ENCODE results near the gene CMC4. TPM values are rescaled to one million over a fixed set of nuclear protein-coding genes. Genes with fewer than 3 reads are reported as not detected.
A peak's percentile ranks its signal among the peaks of the same experiment; 100 is the strongest.

The CMC4 gene
- total and polyA plus RNA-seq, 3 experiments from 2014 or later: 3.6 to 28.7 (median 4.3) TPM

GRCh38 chrX:155028129-155028528 is 42.8 kb downstream of the CMC4 start:
- ChIA-PET CTCF (interaction anchor here (1.4 kb wide), 1 partner anchor 42 kb away, joined by 3 read pairs; no protein-coding TSS in a partner anchor), POLR2A (no interaction called here)

GRCh38 chrX:155027509-155028066 is 43.3 kb downstream of the CMC4 start:
- Histone ChIP-seq H3K4me3 (ENCODE audit: low read length) (peak overlapping the region; percentile 81), H3K27ac (ENCODE audit: low read depth, low read length) (peak overlapping the region; percentile 90), H3K36me3 (ENCODE audit: insufficient read depth, low read length) (no peaks in the 10 kb centered on the region), H3K4me1 (ENCODE audit: insufficient read depth, low read length) (peaks cover 14% of the 10 kb centered on the region), H3K27me3 (ENCODE audit: insufficient read depth, low read length, poor library complexity, severe bottlenecking) (no peaks in the 10 kb centered on the region), H3K9me3 (ENCODE audit: low read length) (no peaks in the 10 kb centered on the region)
- ChIA-PET CTCF (interaction anchor here (1.1 to 1.4 kb wide), 3 partner anchors 29 to 190 kb away, joined by 3 to 7 read pairs (median 4); no protein-coding TSS in a partner anchor), POLR2A (interaction anchor here (1.3 to 1.4 kb wide), 4 partner anchors 29 to 189 kb away, joined by 4 to 12 read pairs (median 10); partner anchors contain the start of genes BRCC3 and VBP1)
- no peaks in the 10 kb centered on the region for H3K9me3 Mint-ChIP-seq
- H3K4me1 Mint-ChIP-seq: peaks cover 20 to 37% (median 21%) of the 10 kb centered on the region in 3 donors
- H3K27me3 Mint-ChIP-seq: peaks cover 0 to 4% of the 10 kb centered on the region in 2 donors
- peak overlapping the region; percentile 86 to 98 (median 90) for H3K4me3 Mint-ChIP-seq
- peak in 3 of 5 donors; percentile 0 to 14 (median 9) for DNase-seq
- peak overlapping the region; percentile 97 to 99 (median 97) for H3K27ac Mint-ChIP-seq
- H3K36me3 Mint-ChIP-seq: peaks cover 0 to 6% (median 0%) of the 10 kb centered on the region in 3 donors

More at GRCh38 chrX:155028129-155028528, 42.8 kb downstream of the CMC4 start:
- peak overlapping the region; percentile 81 for H3K4me3 ChIP-seq (ENCODE audit: low read length)
- Mint-ChIP-seq H3K27ac (peak overlapping the region in 7 of 8 donors; percentile 97 to 99 (median 97)), H3K4me1 (peaks cover 20 to 38% (median 21%) of the 10 kb centered on the region in 3 donors), H3K4me3 (peak overlapping the region; percentile 81 to 98 (median 90)), H3K27me3 (peaks cover 0 to 4% of the 10 kb centered on the region in 2 donors), H3K9me3 (no peaks in the 10 kb centered on the region), H3K36me3 (peaks cover 0 to 6% (median 0%) of the 10 kb centered on the region in 3 donors)
- H3K36me3 ChIP-seq (ENCODE audit: insufficient read depth, low read length): no peaks in the 10 kb centered on the region
- H3K9me3 ChIP-seq (ENCODE audit: low read length): no peaks in the 10 kb centered on the region
- H3K27me3 ChIP-seq (ENCODE audit: insufficient read depth, low read length, poor library complexity, severe bottlenecking): no peaks in the 10 kb centered on the region
- DNase-seq: no peak
- peaks cover 14% of the 10 kb centered on the region for H3K4me1 ChIP-seq (ENCODE audit: insufficient read depth, low read length)
- H3K27ac ChIP-seq (ENCODE audit: low read depth, low read length): peak overlapping the region; percentile 90

GRCh38 chrX:155026727-155027508 is 44.0 kb downstream of the CMC4 start, which contains the start of gene FUNDC2:
Gene FUNDC2, plus strand, starts transcription at chrX:155026844. Its CDS starts 95 bp downstream, at chrX:155026939.
- CTCF ChIA-PET: interaction anchor here (1.1 to 1.4 kb wide), 2 partner anchors 30 to 191 kb away, joined by 4 to 7 read pairs; no protein-coding TSS in a partner anchor
- Mint-ChIP-seq H3K9me3 (no peaks in the 10 kb centered on the region), H3K4me3 (peak within 1 kb of the TSS; percentile 86 to 98 (median 90)), H3K36me3 (peaks cover 0 to 6% (median 0%) of the 10 kb centered on the region in 3 donors), H3K4me1 (peaks cover 20 to 35% (median 21%) of the 10 kb centered on the region in 3 donors), H3K27me3 (peaks cover 0 to 4% of the 10 kb centered on the region in 2 donors), H3K27ac (peak within 1 kb of the TSS; percentile 97 to 99 (median 97))
- peak; percentile 89 to 97 (median 93) for DNase-seq
- Histone ChIP-seq H3K4me1 (ENCODE audit: insufficient read depth, low read length) (peaks cover 14% of the 10 kb centered on the region), H3K27ac (ENCODE audit: low read depth, low read length) (peak within 1 kb of the TSS; percentile 90), H3K4me3 (ENCODE audit: low read length) (peak within 1 kb of the TSS; percentile 81), H3K36me3 (ENCODE audit: insufficient read depth, low read length) (no peaks in the 10 kb centered on the region), H3K27me3 (ENCODE audit: insufficient read depth, low read length, poor library complexity, severe bottlenecking) (no peaks in the 10 kb centered on the region), H3K9me3 (ENCODE audit: low read length) (no peaks in the 10 kb centered on the region)
- POLR2A ChIA-PET: interaction anchor here (0.6 to 1.4 kb wide), 7 partner anchors 10 to 237 kb away, joined by 3 to 12 read pairs (median 4); partner anchors contain the start of genes BRCC3 and VBP1

- Histone ChIP-seq H3K36me3 (ENCODE audit: insufficient read depth, low read length) (no peaks in the 10 kb centered on the region), H3K4me1 (ENCODE audit: insufficient read depth, low read length) (peaks cover 14% of the 10 kb centered on the region), H3K9me3 (ENCODE audit: low read length) (no peaks in the 10 kb centered on the region), H3K27me3 (ENCODE audit: insufficient read depth, low read length, poor library complexity, severe bottlenecking) (no peaks in the 10 kb centered on the region), H3K4me3 (ENCODE audit: low read length) (no peak overlapping the region), H3K27ac (ENCODE audit: low read depth, low read length) (peak overlapping the region; percentile 65)
- Mint-ChIP-seq H3K27ac (peak overlapping the region; percentile 76 to 98 (median 94)), H3K27me3 (peaks cover 0 to 4% of the 10 kb centered on the region in 2 donors), H3K9me3 (no peaks in the 10 kb centered on the region), H3K36me3 (peaks cover 0 to 4% (median 0%) of the 10 kb centered on the region in 3 donors), H3K4me1 (peaks cover 20 to 32% (median 21%) of the 10 kb centered on the region in 3 donors), H3K4me3 (peak overlapping the region; percentile 67 to 98 (median 90))
- ChIA-PET CTCF (interaction anchor here (1.1 to 1.4 kb wide), 2 partner anchors 30 to 191 kb away, joined by 4 to 7 read pairs; no protein-coding TSS in a partner anchor), POLR2A (interaction anchor here (0.7 to 1.4 kb wide), 6 partner anchors 11 to 237 kb away, joined by 3 to 12 read pairs (median 6); partner anchors contain the start of genes BRCC3 and VBP1)
- DNase-seq: no peak
These were observed 44.6 kb downstream of the CMC4 start for GRCh38 chrX:155026420-155026726.

GRCh38 chrX:155023907-155024833 is 46.8 kb downstream of the CMC4 start:
- peaks cover 0 to 3% (median 0%) of the 10 kb centered on the region in 3 donors for H3K36me3 Mint-ChIP-seq
- Histone ChIP-seq H3K27me3 (ENCODE audit: insufficient read depth, low read length, poor library complexity, severe bottlenecking) (no peaks in the 10 kb centered on the region), H3K27ac (ENCODE audit: low read depth, low read length) (no peak overlapping the region), H3K4me1 (ENCODE audit: insufficient read depth, low read length) (peaks cover 14% of the 10 kb centered on the region), H3K36me3 (ENCODE audit: insufficient read depth, low read length) (no peaks in the 10 kb centered on the region), H3K4me3 (ENCODE audit: low read length) (no peak overlapping the region), H3K9me3 (ENCODE audit: low read length) (no peaks in the 10 kb centered on the region)
- DNase-seq: no peak
- ChIA-PET CTCF (no interaction called here), POLR2A (no interaction called here)
- H3K4me1 Mint-ChIP-seq: peaks cover 16 to 23% (median 18%) of the 10 kb centered on the region in 3 donors
- H3K4me3 Mint-ChIP-seq: peak overlapping the region in 2 of 7 donors; percentile 24 to 63
- H3K27ac Mint-ChIP-seq: peak overlapping the region in 1 of 8 donors; percentile 72
- H3K27me3 Mint-ChIP-seq: peaks cover 0 to 8% of the 10 kb centered on the region in 2 donors
- H3K9me3 Mint-ChIP-seq: no peaks in the 10 kb centered on the region

- H3K36me3 ChIP-seq (ENCODE audit: insufficient read depth, low read length): no peaks in the 10 kb centered on the region
- H3K4me1 ChIP-seq (ENCODE audit: insufficient read depth, low read length): no peaks in the 10 kb centered on the region
- H3K4me3 Mint-ChIP-seq: no peak within 1 kb of the TSS
- peaks cover 0 to 3% (median 0%) of the 10 kb centered on the region in 3 donors for H3K36me3 Mint-ChIP-seq
- ChIA-PET POLR2A (no interaction called here), CTCF (no interaction called here)
- H3K27ac Mint-ChIP-seq: peak within 1 kb of the TSS in 3 of 8 donors; percentile 14 to 72 (median 70)
- no peaks in the 10 kb centered on the region for H3K9me3 ChIP-seq (ENCODE audit: low read length)
- no peak within 1 kb of the TSS for H3K27ac ChIP-seq (ENCODE audit: low read depth, low read length)
- DNase-seq: no peak
- peaks cover under 1 to 7% (median 2%) of the 10 kb centered on the region in 3 donors for H3K4me1 Mint-ChIP-seq
- no peaks in the 10 kb centered on the region for H3K27me3 ChIP-seq (ENCODE audit: insufficient read depth, low read length, poor library complexity, severe bottlenecking)
- no peaks in the 10 kb centered on the region for H3K9me3 Mint-ChIP-seq
- peaks cover 0 to 4% of the 10 kb centered on the region in 2 donors for H3K27me3 Mint-ChIP-seq
- H3K4me3 ChIP-seq (ENCODE audit: low read length): no peak within 1 kb of the TSS
These were observed 48.4 kb downstream of the CMC4 start, which contains the start of gene F8 for GRCh38 chrX:155022585-155022984. Gene F8, minus strand, starts transcription at chrX:155022723. Its CDS starts 171 bp downstream, at chrX:155022552.

GRCh38 chrX:155020591-155020990 is 50.3 kb downstream of the CMC4 start:
- Histone ChIP-seq H3K4me3 (ENCODE audit: low read length) (no peak overlapping the region), H3K4me1 (ENCODE audit: insufficient read depth, low read length) (no peaks in the 10 kb centered on the region), H3K27me3 (ENCODE audit: insufficient read depth, low read length, poor library complexity, severe bottlenecking) (no peaks in the 10 kb centered on the region), H3K36me3 (ENCODE audit: insufficient read depth, low read length) (no peaks in the 10 kb centered on the region), H3K27ac (ENCODE audit: low read depth, low read length) (peak overlapping the region; percentile 31), H3K9me3 (ENCODE audit: low read length) (no peaks in the 10 kb centered on the region)
- Mint-ChIP-seq H3K27me3 (peaks cover 0 to 6% of the 10 kb centered on the region in 2 donors), H3K4me1 (no peaks in the 10 kb centered on the region), H3K36me3 (no peaks in the 10 kb centered on the region), H3K9me3 (no peaks in the 10 kb centered on the region), H3K4me3 (no peak overlapping the region), H3K27ac (no peak overlapping the region)
- no peak for DNase-seq
- ChIA-PET CTCF (no interaction called here), POLR2A (no interaction called here)
